T47D (cell line): Measurements from ENCODE around the gene EXOC3L4.

Source experiments
- DNase-seq, 2 experiments: peaks; one replicate each; pipeline versions ENCODE4 v3.0.0 to v3.0.0-alpha.2; 2011 to 2012; ENCODE audit warnings: low read depth in 1 of 2, low spot score in 1 of 2
- JUND ChIP-seq: IDR thresholded peaks from 2 replicates; pipeline ENCODE4 v1.6.1; 2012; ENCODE audit warnings: low read depth
- in situ Hi-C: cut with HindIII; loops from 2 replicates; pipeline ENCODE4 v1.10.0; 2016; ENCODE audit warnings: low sequenced_read_pairs, low pct_unique_long_range_greater_than_20kb

EXOC3L4 gene

GRCh38 chr14:103073876-103074728, 20.4 kb upstream of the EXOC3L4 start:
- no peak for DNase-seq
- in situ Hi-C loops: no loop called here
- TF ChIP-seq JUND: no peak

- in situ Hi-C loops: no loop called here
- DNase-seq: no peak
- TF ChIP-seq JUND: no peak
Observed at GRCh38 chr14:103074729-103075367, 19.7 kb upstream of the EXOC3L4 start.

- in situ Hi-C loops: no loop called here
- peak; percentile 89 to 92 for DNase-seq
- TF ChIP-seq JUND: no peak
Observed at GRCh38 chr14:103078420-103078749, 16.1 kb upstream of the EXOC3L4 start.

GRCh38 chr14:103078860-103079587, 15.5 kb upstream of the EXOC3L4 start:
- no peak for DNase-seq
- in situ Hi-C loops: no loop called here
- TF ChIP-seq JUND: no peak

- in situ Hi-C loops: no loop called here
- no peak for TF ChIP-seq JUND
- DNase-seq: no peak
Observed at GRCh38 chr14:103081951-103082350, 12.6 kb upstream of the EXOC3L4 start.

- in situ Hi-C loops: no loop called here
Observed at GRCh38 chr14:103084021-103084919, 10.3 kb upstream of the EXOC3L4 start, which contains the start of gene LBHD2. TSS of gene LBHD2 (plus strand) at chr14:103084210. CDS start at chr14:103086013, 1,803 bp downstream.

GRCh38 chr14:103085106-103086091, 9.1 kb upstream of the EXOC3L4 start:
- in situ Hi-C loops: no loop called here
- no peak for DNase-seq
- no peak for TF ChIP-seq JUND

More at GRCh38 chr14:103084021-103084919, 10.3 kb upstream of the EXOC3L4 start, which contains the start of gene LBHD2:
- TF ChIP-seq JUND: no peak
- DNase-seq: no peak

- DNase-seq: no peak
- in situ Hi-C loops: no loop called here
- TF ChIP-seq JUND: no peak
Observed at GRCh38 chr14:103086771-103087342, 7.7 kb upstream of the EXOC3L4 start.

- DNase-seq: no peak
- TF ChIP-seq JUND: no peak
- in situ Hi-C loops: no loop called here
Observed at GRCh38 chr14:103087343-103087835, 7.1 kb upstream of the EXOC3L4 start.

- no peak for DNase-seq
- TF ChIP-seq JUND: no peak
- in situ Hi-C loops: no loop called here
Observed at GRCh38 chr14:103088921-103089320, 5.6 kb upstream of the EXOC3L4 start.
